Neural cell (in vitro differentiated cells): ENCODE data around the gene ARHGEF17.

Experiments used
- CTCF ChIP-seq: fragments of 450-650 bp; IDR thresholded peaks from 2 replicates; pipeline ENCODE4 v1.5.1; 2014; ENCODE audit warnings: antibody characterized with exemption, mild to moderate bottlenecking, moderate library complexity; ENCODE audit not compliant: poor library complexity, severe bottlenecking
- EP300 ChIP-seq: fragments of 450-650 bp; conservative IDR thresholded peaks from 2 replicates; pipeline ENCODE4 v1.6.1; 2014; ENCODE audit warnings: antibody characterized with exemption, mild to moderate bottlenecking, moderate library complexity; ENCODE audit not compliant: poor library complexity, severe bottlenecking
- EZH2 ChIP-seq: fragments of 200-600, 300-800 bp; shearing (Covaris generic), sonication (generic); IDR thresholded peaks from 2 replicates; pipeline ENCODE4 v1.6.1; 2014; ENCODE audit warnings: antibody characterized with exemption, low read length, borderline replicate concordance, mild to moderate bottlenecking; ENCODE audit not compliant: insufficient read depth, poor library complexity, severe bottlenecking
- POLR2AphosphoS5 ChIP-seq: IDR thresholded peaks from 2 replicates; pipeline ENCODE4 v1.6.1; 2012
- RAD21 ChIP-seq: fragments of 450-650 bp; conservative IDR thresholded peaks from 2 replicates; pipeline ENCODE4 v1.6.1; 2014; ENCODE audit warnings: antibody characterized with exemption, mild to moderate bottlenecking, moderate library complexity
- TAF1 ChIP-seq: IDR thresholded peaks from 2 replicates; pipeline ENCODE4 v1.6.1; 2012; ENCODE audit warnings: low read depth

- no peak for TF ChIP-seq TAF1
- TF ChIP-seq CTCF, result no peak
- no peak for TF ChIP-seq POLR2AphosphoS5
- TF ChIP-seq EZH2, result no peak
- no peak for TF ChIP-seq EP300
- no peak for TF ChIP-seq RAD21
Observed at GRCh38 chr11:73321604-73322381, 13.7 kb downstream of the ARHGEF17 start.
